OCI-LY1 (cell line): ENCODE results near the gene SLC32A1.

Experiments
- H2AFZ ChIP-seq: fragments of 200-600 bp; sonication (generic), shearing (Covaris generic); 2 replicates; pipeline ENCODE4 v1.6.0; 2014; ENCODE audit warnings: antibody characterized with exemption, mild to moderate bottlenecking, low read length
- H3F3A ChIP-seq: fragments of 200-600 bp; sonication (generic), shearing (Covaris generic); 2 replicates; pipeline ENCODE4 v1.6.0; 2014; ENCODE audit warnings: mild to moderate bottlenecking, antibody characterized with exemption, low read length, moderate library complexity; ENCODE audit not compliant: insufficient read depth
- H3K27ac ChIP-seq: fragments of 200-600 bp; sonication (generic); 2 replicates; pipeline ENCODE4 v1.5.1; 2014; ENCODE audit warnings: low read length, mixed run types, mild to moderate bottlenecking, low read depth; ENCODE audit not compliant: poor library complexity, severe bottlenecking
- H3K27me3 ChIP-seq: fragments of 200-600 bp; sonication (generic); 2 replicates; pipeline ENCODE4 v1.6.0; 2014; ENCODE audit warnings: antibody characterized with exemption, mild to moderate bottlenecking, low read length, moderate library complexity; ENCODE audit not compliant: insufficient read depth
- H3K36me3 ChIP-seq: fragments of 200-600 bp; sonication (generic); 2 replicates; pipeline ENCODE4 v1.6.1; 2014; ENCODE audit warnings: mild to moderate bottlenecking, antibody characterized with exemption, low read length, moderate library complexity, mixed read lengths; ENCODE audit not compliant: insufficient read depth
- H3K4me1 ChIP-seq: fragments of 200-600 bp; sonication (generic); 2 replicates; pipeline ENCODE4 v1.5.1; 2014; ENCODE audit warnings: mild to moderate bottlenecking, low read length, moderate library complexity; ENCODE audit not compliant: insufficient read depth, severe bottlenecking
- H3K4me2 ChIP-seq: fragments of 200-600 bp; sonication (generic), shearing (Covaris generic); 2 replicates; pipeline ENCODE4 v1.6.1; 2014; ENCODE audit warnings: low read length
- H3K4me3 ChIP-seq: fragments of 200-600 bp; sonication (generic); 2 replicates; pipeline ENCODE4 v1.5.1; 2014; ENCODE audit warnings: low read length, low read depth, mild to moderate bottlenecking, mixed read lengths; ENCODE audit not compliant: poor library complexity, severe bottlenecking
- H3K79me2 ChIP-seq: fragments of 200-600 bp; shearing (Covaris generic); 2 replicates; pipeline ENCODE4 v1.6.1; 2016; ENCODE audit warnings: mixed run types, low read length, mixed read lengths; ENCODE audit not compliant: insufficient read depth
- H3K9ac ChIP-seq: fragments of 200-600 bp; sonication (generic), shearing (Covaris generic); 2 replicates; pipeline ENCODE4 v1.6.1; 2014; ENCODE audit warnings: mild to moderate bottlenecking, low read length, mixed read lengths
- H3K9me2 ChIP-seq: fragments of 200-600 bp; sonication (generic), shearing (Covaris generic); 2 replicates; pipeline ENCODE4 v1.6.1; 2014; ENCODE audit warnings: low read depth, mild to moderate bottlenecking, low read length, mixed read lengths
- H3K9me3 ChIP-seq: fragments of 200-600 bp; shearing (Covaris generic); 2 replicates; pipeline ENCODE4 v1.6.1; 2014; ENCODE audit warnings: low read length, mixed read lengths
- H4K20me1 ChIP-seq: fragments of 200-600 bp; sonication (generic), shearing (Covaris generic); 2 replicates; pipeline ENCODE4 v1.6.0; 2016; ENCODE audit warnings: mild to moderate bottlenecking, low read length; ENCODE audit not compliant: insufficient read depth
- EZH2 ChIP-seq: fragments of 200-600 bp; sonication (generic), shearing (Covaris generic); IDR thresholded peaks from 2 replicates; pipeline ENCODE4 v1.8.0; 2017; ENCODE audit warnings: borderline replicate concordance, mixed run types, mild to moderate bottlenecking, antibody characterized with exemption, low read length, moderate library complexity, mixed read lengths
- TF ChIP-seq, protein P1 (sequence below): fragments of 200-600 bp; sonication (generic), shearing (Covaris generic); IDR thresholded peaks from 2 replicates; pipeline ENCODE4 v1.5.1; 2017; ENCODE audit warnings: mild to moderate bottlenecking, antibody characterized with exemption, low read length, moderate library complexity, mixed read lengths

SLC32A1 gene

DNA sequence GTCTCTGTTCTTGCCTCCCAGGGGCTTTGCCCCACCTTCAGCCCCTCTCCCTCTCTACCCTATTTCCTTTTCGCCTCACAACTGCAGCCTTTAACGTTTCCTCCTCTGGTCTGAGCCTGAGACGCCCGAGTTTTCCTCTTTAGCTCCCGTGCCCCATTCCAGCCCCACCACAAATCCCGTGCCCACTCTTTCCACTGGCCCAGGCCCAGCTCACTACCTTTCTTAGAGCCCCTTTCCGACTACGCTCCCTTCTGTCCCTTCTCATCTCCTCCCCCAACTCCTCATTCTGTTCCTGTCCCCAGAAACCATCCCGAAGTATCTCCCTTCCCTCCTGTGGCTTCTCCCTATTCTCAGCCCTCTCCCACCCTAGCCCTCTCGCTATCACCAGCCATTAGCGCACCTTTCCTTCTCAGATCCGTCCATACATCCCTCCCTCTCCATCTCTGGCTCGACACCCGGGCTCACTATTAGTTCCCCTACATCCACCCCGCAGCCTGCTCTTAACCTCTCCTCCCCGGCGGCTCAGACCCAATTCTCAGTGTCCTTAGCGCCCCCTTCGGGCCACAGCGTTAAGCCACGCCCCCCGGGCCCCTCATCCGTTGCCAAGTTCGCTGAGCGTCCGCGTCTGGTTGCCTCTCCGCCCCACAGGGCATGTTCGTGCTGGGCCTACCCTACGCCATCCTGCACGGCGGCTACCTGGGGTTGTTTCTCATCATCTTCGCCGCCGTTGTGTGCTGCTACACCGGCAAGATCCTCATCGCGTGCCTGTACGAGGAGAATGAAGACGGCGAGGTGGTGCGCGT is 2.7 kb downstream of the SLC32A1 start:
- H3K79me2 ChIP-seq = no peaks in the 10 kb centered on the region
- H2AFZ ChIP-seq = no peak overlapping the region
- no peak overlapping the region for H3K9ac ChIP-seq
- TF ChIP-seq, protein P1, sequence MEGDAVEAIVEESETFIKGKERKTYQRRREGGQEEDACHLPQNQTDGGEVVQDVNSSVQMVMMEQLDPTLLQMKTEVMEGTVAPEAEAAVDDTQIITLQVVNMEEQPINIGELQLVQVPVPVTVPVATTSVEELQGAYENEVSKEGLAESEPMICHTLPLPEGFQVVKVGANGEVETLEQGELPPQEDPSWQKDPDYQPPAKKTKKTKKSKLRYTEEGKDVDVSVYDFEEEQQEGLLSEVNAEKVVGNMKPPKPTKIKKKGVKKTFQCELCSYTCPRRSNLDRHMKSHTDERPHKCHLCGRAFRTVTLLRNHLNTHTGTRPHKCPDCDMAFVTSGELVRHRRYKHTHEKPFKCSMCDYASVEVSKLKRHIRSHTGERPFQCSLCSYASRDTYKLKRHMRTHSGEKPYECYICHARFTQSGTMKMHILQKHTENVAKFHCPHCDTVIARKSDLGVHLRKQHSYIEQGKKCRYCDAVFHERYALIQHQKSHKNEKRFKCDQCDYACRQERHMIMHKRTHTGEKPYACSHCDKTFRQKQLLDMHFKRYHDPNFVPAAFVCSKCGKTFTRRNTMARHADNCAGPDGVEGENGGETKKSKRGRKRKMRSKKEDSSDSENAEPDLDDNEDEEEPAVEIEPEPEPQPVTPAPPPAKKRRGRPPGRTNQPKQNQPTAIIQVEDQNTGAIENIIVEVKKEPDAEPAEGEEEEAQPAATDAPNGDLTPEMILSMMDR = peak; percentile 39; the same call in 1 of the 2 replicates
- TF ChIP-seq EZH2 = no peak
- no peaks in the 10 kb centered on the region for H4K20me1 ChIP-seq
- H3K9me3 ChIP-seq = no peaks in the 10 kb centered on the region
- peaks cover 9% of the 10 kb centered on the region for H3K4me1 ChIP-seq
- H3K27ac ChIP-seq = no peak overlapping the region
- H3K4me2 ChIP-seq = no peak overlapping the region
- no peaks in the 10 kb centered on the region for H3F3A ChIP-seq
- H3K4me3 ChIP-seq = no peak overlapping the region
- H3K27me3 ChIP-seq = no peaks in the 10 kb centered on the region
- no peaks in the 10 kb centered on the region for H3K36me3 ChIP-seq
- H3K9me2 ChIP-seq = no peaks in the 10 kb centered on the region

DNA sequence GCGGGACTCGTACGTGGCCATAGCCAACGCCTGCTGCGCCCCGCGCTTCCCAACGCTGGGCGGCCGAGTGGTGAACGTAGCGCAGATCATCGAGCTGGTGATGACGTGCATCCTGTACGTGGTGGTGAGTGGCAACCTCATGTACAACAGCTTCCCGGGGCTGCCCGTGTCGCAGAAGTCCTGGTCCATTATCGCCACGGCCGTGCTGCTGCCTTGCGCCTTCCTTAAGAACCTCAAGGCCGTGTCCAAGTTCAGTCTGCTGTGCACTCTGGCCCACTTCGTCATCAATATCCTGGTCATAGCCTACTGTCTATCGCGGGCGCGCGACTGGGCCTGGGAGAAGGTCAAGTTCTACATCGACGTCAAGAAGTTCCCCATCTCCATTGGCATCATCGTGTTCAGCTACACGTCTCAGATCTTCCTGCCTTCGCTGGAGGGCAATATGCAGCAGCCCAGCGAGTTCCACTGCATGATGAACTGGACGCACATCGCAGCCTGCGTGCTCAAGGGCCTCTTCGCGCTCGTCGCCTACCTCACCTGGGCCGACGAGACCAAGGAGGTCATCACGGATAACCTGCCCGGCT is 3.4 kb downstream of the SLC32A1 start:
- H3K4me1 ChIP-seq = peaks cover 9% of the 10 kb centered on the region
- no peak overlapping the region for H3K9ac ChIP-seq
- H3F3A ChIP-seq = no peaks in the 10 kb centered on the region
- no peak overlapping the region for H3K4me2 ChIP-seq
- H3K27me3 ChIP-seq = no peaks in the 10 kb centered on the region
- TF ChIP-seq EZH2 = no peak
- TF ChIP-seq, protein P1 = no peak
- no peaks in the 10 kb centered on the region for H4K20me1 ChIP-seq
- H3K9me2 ChIP-seq = no peaks in the 10 kb centered on the region
- no peak overlapping the region for H3K4me3 ChIP-seq
- H3K36me3 ChIP-seq = no peaks in the 10 kb centered on the region
- no peak overlapping the region for H2AFZ ChIP-seq
- no peaks in the 10 kb centered on the region for H3K9me3 ChIP-seq
- H3K79me2 ChIP-seq = no peaks in the 10 kb centered on the region
- no peak overlapping the region for H3K27ac ChIP-seq

DNA sequence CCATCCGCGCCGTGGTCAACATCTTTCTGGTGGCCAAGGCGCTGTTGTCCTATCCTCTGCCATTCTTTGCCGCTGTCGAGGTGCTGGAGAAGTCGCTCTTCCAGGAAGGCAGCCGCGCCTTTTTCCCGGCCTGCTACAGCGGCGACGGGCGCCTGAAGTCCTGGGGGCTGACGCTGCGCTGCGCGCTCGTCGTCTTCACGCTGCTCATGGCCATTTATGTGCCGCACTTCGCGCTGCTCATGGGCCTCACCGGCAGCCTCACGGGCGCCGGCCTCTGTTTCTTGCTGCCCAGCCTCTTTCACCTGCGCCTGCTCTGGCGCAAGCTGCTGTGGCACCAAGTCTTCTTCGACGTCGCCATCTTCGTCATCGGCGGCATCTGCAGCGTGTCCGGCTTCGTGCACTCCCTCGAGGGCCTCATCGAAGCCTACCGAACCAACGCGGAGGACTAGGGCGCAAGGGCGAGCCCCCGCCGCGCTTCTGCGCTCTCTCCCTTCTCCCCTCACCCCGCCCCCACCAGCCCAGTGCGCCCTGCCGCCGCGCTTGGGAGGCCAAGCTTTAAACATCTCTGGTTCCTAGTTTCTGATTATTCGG is 4.0 kb downstream of the SLC32A1 start:
- H3K27ac ChIP-seq = no peak overlapping the region
- no peaks in the 10 kb centered on the region for H4K20me1 ChIP-seq
- H3K9ac ChIP-seq = no peak overlapping the region
- no peaks in the 10 kb centered on the region for H3K79me2 ChIP-seq
- H3K9me3 ChIP-seq = no peaks in the 10 kb centered on the region
- no peaks in the 10 kb centered on the region for H3K9me2 ChIP-seq
- H3K4me2 ChIP-seq = no peak overlapping the region
- TF ChIP-seq EZH2 = no peak
- TF ChIP-seq, protein P1 = no peak
- H3K4me1 ChIP-seq = peaks cover 9% of the 10 kb centered on the region
- H3K27me3 ChIP-seq = no peaks in the 10 kb centered on the region
- no peaks in the 10 kb centered on the region for H3K36me3 ChIP-seq
- no peak overlapping the region for H2AFZ ChIP-seq
- H3K4me3 ChIP-seq = no peak overlapping the region
- H3F3A ChIP-seq = no peaks in the 10 kb centered on the region
